ENCODE data around the gene ANKRD27. TPM values are rescaled to one million over a fixed set of nuclear protein-coding genes. Genes with fewer than 3 reads are reported as not detected.

Gene ANKRD27
- total RNA-seq, 1 donor from 2014 or later: 19.3 TPM

GRCh38 chr19:32619051-32619685 lies 55.8 kb downstream of the ANKRD27 start:
- Histone ChIP-seq H3K4me1 (ENCODE audit: control insufficient read depth in 3 of 3, insufficient read depth in 3 of 3, low read length in 3 of 3) (no peaks in the 10 kb centered on the region), H3K9ac (ENCODE audit: low read depth in 1 of 3, low read length in 3 of 3) (no peak overlapping the region), H3K36me3 (ENCODE audit: control insufficient read depth in 3 of 3, insufficient read depth in 3 of 3, low read length in 3 of 3) (peaks cover 54 to 64% (median 62%) of the 10 kb centered on the region in 3 donors), H3K9me3 (ENCODE audit: control insufficient read depth in 3 of 3, low read length in 3 of 3) (no peaks in the 10 kb centered on the region), H3K27me3 (ENCODE audit: control insufficient read depth in 3 of 3, insufficient read depth in 3 of 3, low read length in 3 of 3) (no peaks in the 10 kb centered on the region), H3K4me3 (ENCODE audit: low read length in 3 of 3) (no peak overlapping the region), H3K27ac (ENCODE audit: low read depth, low read length) (no peak overlapping the region)

GRCh38 chr19:32615569-32615968 lies 59.4 kb downstream of the ANKRD27 start:
- Histone ChIP-seq H3K9ac (ENCODE audit: low read depth in 1 of 3, low read length in 3 of 3) (no peak overlapping the region), H3K4me3 (ENCODE audit: low read length in 3 of 3) (no peak overlapping the region), H3K9me3 (ENCODE audit: control insufficient read depth in 3 of 3, low read length in 3 of 3) (peaks cover 0 to 4% (median 0%) of the 10 kb centered on the region in 3 donors), H3K36me3 (ENCODE audit: control insufficient read depth in 3 of 3, insufficient read depth in 3 of 3, low read length in 3 of 3) (peaks cover 44 to 64% (median 62%) of the 10 kb centered on the region in 3 donors), H3K27ac (ENCODE audit: low read depth, low read length) (no peak overlapping the region), H3K4me1 (ENCODE audit: control insufficient read depth in 3 of 3, insufficient read depth in 3 of 3, low read length in 3 of 3) (no peaks in the 10 kb centered on the region), H3K27me3 (ENCODE audit: control insufficient read depth in 3 of 3, insufficient read depth in 3 of 3, low read length in 3 of 3) (no peaks in the 10 kb centered on the region)

GRCh38 chr19:32614916-32615315 lies 60.1 kb downstream of the ANKRD27 start:
- peaks cover 0 to 4% (median 0%) of the 10 kb centered on the region in 3 donors for H3K9me3 ChIP-seq (ENCODE audit: control insufficient read depth in 3 of 3, low read length in 3 of 3)
- H3K36me3 ChIP-seq (ENCODE audit: control insufficient read depth in 3 of 3, insufficient read depth in 3 of 3, low read length in 3 of 3): peaks cover 44 to 64% (median 61%) of the 10 kb centered on the region in 3 donors
- no peak overlapping the region for H3K9ac ChIP-seq (ENCODE audit: low read depth in 1 of 3, low read length in 3 of 3)
- no peaks in the 10 kb centered on the region for H3K4me1 ChIP-seq (ENCODE audit: control insufficient read depth in 3 of 3, insufficient read depth in 3 of 3, low read length in 3 of 3)
- no peaks in the 10 kb centered on the region for H3K27me3 ChIP-seq (ENCODE audit: control insufficient read depth in 3 of 3, insufficient read depth in 3 of 3, low read length in 3 of 3)
- H3K27ac ChIP-seq (ENCODE audit: low read depth, low read length): no peak overlapping the region
- H3K4me3 ChIP-seq (ENCODE audit: low read length in 3 of 3): no peak overlapping the region

- Histone ChIP-seq H3K27me3 (ENCODE audit: control insufficient read depth in 3 of 3, insufficient read depth in 3 of 3, low read length in 3 of 3) (no peaks in the 10 kb centered on the region), H3K4me3 (ENCODE audit: low read length in 3 of 3) (no peak overlapping the region), H3K27ac (ENCODE audit: low read depth, low read length) (no peak overlapping the region), H3K4me1 (ENCODE audit: control insufficient read depth in 3 of 3, insufficient read depth in 3 of 3, low read length in 3 of 3) (no peaks in the 10 kb centered on the region), H3K36me3 (ENCODE audit: control insufficient read depth in 3 of 3, insufficient read depth in 3 of 3, low read length in 3 of 3) (peaks cover 32 to 49% (median 49%) of the 10 kb centered on the region in 3 donors), H3K9ac (ENCODE audit: low read depth in 1 of 3, low read length in 3 of 3) (no peak overlapping the region), H3K9me3 (ENCODE audit: control insufficient read depth in 3 of 3, low read length in 3 of 3) (peaks cover 0 to 4% (median 0%) of the 10 kb centered on the region in 3 donors)
These were observed 62.0 kb downstream of the ANKRD27 start for GRCh38 chr19:32613008-32613407.

- no peaks in the 10 kb centered on the region for H3K4me1 ChIP-seq (ENCODE audit: control insufficient read depth in 3 of 3, insufficient read depth in 3 of 3, low read length in 3 of 3)
- H3K36me3 ChIP-seq (ENCODE audit: control insufficient read depth in 3 of 3, insufficient read depth in 3 of 3, low read length in 3 of 3): peaks cover 38 to 53% (median 50%) of the 10 kb centered on the region in 3 donors
- H3K9ac ChIP-seq (ENCODE audit: low read depth in 1 of 3, low read length in 3 of 3): no peak overlapping the region
- H3K27me3 ChIP-seq (ENCODE audit: control insufficient read depth in 3 of 3, insufficient read depth in 3 of 3, low read length in 3 of 3): no peaks in the 10 kb centered on the region
- no peak overlapping the region for H3K4me3 ChIP-seq (ENCODE audit: low read length in 3 of 3)
- no peak overlapping the region for H3K27ac ChIP-seq (ENCODE audit: low read depth, low read length)
- peaks cover 0 to 4% (median 0%) of the 10 kb centered on the region in 3 donors for H3K9me3 ChIP-seq (ENCODE audit: control insufficient read depth in 3 of 3, low read length in 3 of 3)
These were observed 63.8 kb downstream of the ANKRD27 start for GRCh38 chr19:32611161-32611560.

- Histone ChIP-seq H3K4me1 (ENCODE audit: control insufficient read depth in 3 of 3, insufficient read depth in 3 of 3, low read length in 3 of 3) (no peaks in the 10 kb centered on the region), H3K9me3 (ENCODE audit: control insufficient read depth in 3 of 3, low read length in 3 of 3) (no peaks in the 10 kb centered on the region), H3K36me3 (ENCODE audit: control insufficient read depth in 3 of 3, insufficient read depth in 3 of 3, low read length in 3 of 3) (peaks cover 35 to 49% (median 41%) of the 10 kb centered on the region in 3 donors), H3K27ac (ENCODE audit: low read depth, low read length) (no peak overlapping the region), H3K9ac (ENCODE audit: low read depth in 1 of 3, low read length in 3 of 3) (no peak overlapping the region), H3K4me3 (ENCODE audit: low read length in 3 of 3) (no peak overlapping the region), H3K27me3 (ENCODE audit: control insufficient read depth in 3 of 3, insufficient read depth in 3 of 3, low read length in 3 of 3) (no peaks in the 10 kb centered on the region)
These were observed 67.5 kb downstream of the ANKRD27 start for GRCh38 chr19:32607479-32607878.

GRCh38 chr19:32606289-32606688 lies 68.7 kb downstream of the ANKRD27 start:
- Histone ChIP-seq H3K4me1 (ENCODE audit: control insufficient read depth in 3 of 3, insufficient read depth in 3 of 3, low read length in 3 of 3) (no peaks in the 10 kb centered on the region), H3K36me3 (ENCODE audit: control insufficient read depth in 3 of 3, insufficient read depth in 3 of 3, low read length in 3 of 3) (peaks cover 28 to 48% (median 43%) of the 10 kb centered on the region in 3 donors), H3K4me3 (ENCODE audit: low read length in 3 of 3) (no peak overlapping the region)

GRCh38 chr19:32605544-32605943 lies 69.4 kb downstream of the ANKRD27 start:
- no peak overlapping the region for H3K4me3 ChIP-seq (ENCODE audit: low read length in 3 of 3)
- H3K4me1 ChIP-seq (ENCODE audit: control insufficient read depth in 3 of 3, insufficient read depth in 3 of 3, low read length in 3 of 3): no peaks in the 10 kb centered on the region
- peaks cover 26 to 46% (median 43%) of the 10 kb centered on the region in 3 donors for H3K36me3 ChIP-seq (ENCODE audit: control insufficient read depth in 3 of 3, insufficient read depth in 3 of 3, low read length in 3 of 3)
- H3K27ac ChIP-seq (ENCODE audit: low read depth, low read length): no peak overlapping the region
- H3K27me3 ChIP-seq (ENCODE audit: control insufficient read depth in 3 of 3, insufficient read depth in 3 of 3, low read length in 3 of 3): no peaks in the 10 kb centered on the region
- no peaks in the 10 kb centered on the region for H3K9me3 ChIP-seq (ENCODE audit: control insufficient read depth in 3 of 3, low read length in 3 of 3)
- no peak overlapping the region for H3K9ac ChIP-seq (ENCODE audit: low read depth in 1 of 3, low read length in 3 of 3)

More at GRCh38 chr19:32606289-32606688, 68.7 kb downstream of the ANKRD27 start:
- H3K27ac ChIP-seq (ENCODE audit: low read depth, low read length): no peak overlapping the region
- H3K27me3 ChIP-seq (ENCODE audit: control insufficient read depth in 3 of 3, insufficient read depth in 3 of 3, low read length in 3 of 3): no peaks in the 10 kb centered on the region
- H3K9me3 ChIP-seq (ENCODE audit: control insufficient read depth in 3 of 3, low read length in 3 of 3): no peaks in the 10 kb centered on the region
- H3K9ac ChIP-seq (ENCODE audit: low read depth in 1 of 3, low read length in 3 of 3): no peak overlapping the region

- no peak overlapping the region for H3K27ac ChIP-seq (ENCODE audit: low read depth, low read length)
- no peak overlapping the region for H3K4me3 ChIP-seq (ENCODE audit: low read length in 3 of 3)
- peaks cover 30 to 49% (median 49%) of the 10 kb centered on the region in 3 donors for H3K36me3 ChIP-seq (ENCODE audit: control insufficient read depth in 3 of 3, insufficient read depth in 3 of 3, low read length in 3 of 3)
- H3K9me3 ChIP-seq (ENCODE audit: control insufficient read depth in 3 of 3, low read length in 3 of 3): no peaks in the 10 kb centered on the region
- no peaks in the 10 kb centered on the region for H3K4me1 ChIP-seq (ENCODE audit: control insufficient read depth in 3 of 3, insufficient read depth in 3 of 3, low read length in 3 of 3)
- H3K27me3 ChIP-seq (ENCODE audit: control insufficient read depth in 3 of 3, insufficient read depth in 3 of 3, low read length in 3 of 3): no peaks in the 10 kb centered on the region
- H3K9ac ChIP-seq (ENCODE audit: low read depth in 1 of 3, low read length in 3 of 3): no peak overlapping the region
These were observed 71.0 kb downstream of the ANKRD27 start for GRCh38 chr19:32603961-32604360.

- Histone ChIP-seq H3K9ac (ENCODE audit: low read depth in 1 of 3, low read length in 3 of 3) (no peak overlapping the region), H3K27me3 (ENCODE audit: control insufficient read depth in 3 of 3, insufficient read depth in 3 of 3, low read length in 3 of 3) (no peaks in the 10 kb centered on the region), H3K4me1 (ENCODE audit: control insufficient read depth in 3 of 3, insufficient read depth in 3 of 3, low read length in 3 of 3) (no peaks in the 10 kb centered on the region), H3K4me3 (ENCODE audit: low read length in 3 of 3) (no peak overlapping the region), H3K27ac (ENCODE audit: low read depth, low read length) (no peak overlapping the region), H3K36me3 (ENCODE audit: control insufficient read depth in 3 of 3, insufficient read depth in 3 of 3, low read length in 3 of 3) (peaks cover 31 to 66% (median 55%) of the 10 kb centered on the region in 3 donors), H3K9me3 (ENCODE audit: control insufficient read depth in 3 of 3, low read length in 3 of 3) (no peaks in the 10 kb centered on the region)
These were observed 75.2 kb downstream of the ANKRD27 start for GRCh38 chr19:32599736-32600157.
